Stimulated activated CD8-positive, alpha-beta memory T cell treated with anti-CD3 and anti-CD28 coated beads, Interleukin-15, amount 100 ng/mL, for 48 hours (primary cell): ENCODE measurements around the gene HAP1.
"Not testable (repeated sequence)": the region's sequence is repeated elsewhere in the genome, so short reads cannot be mapped to it uniquely, and the experiment has no call there.

ENCODE experiments used
- DNase-seq, 2 donors: peaks; one replicate each; pipeline ENCODE4 v3.0.0-alpha.2; 2020; ENCODE audit warnings: low read depth in 2 of 2

Gene HAP1

GRCh38 chr17:41725134-41725533, 9.3 kb downstream of the HAP1 start:
- DNase-seq, result no peak

GRCh38 chr17:41724476-41725050, 9.9 kb downstream of the HAP1 start:
- DNase-seq, result no peak

- DNase-seq, result no peak
These were observed 10.5 kb downstream of the HAP1 start for GRCh38 chr17:41723801-41724475.

- no peak for DNase-seq
These were observed 12.2 kb downstream of the HAP1 start for GRCh38 chr17:41722231-41722630.

- DNase-seq, result no peak
These were observed 16.2 kb downstream of the HAP1 start for GRCh38 chr17:41718287-41718645.

- DNase-seq, result no peak
These were observed 16.8 kb downstream of the HAP1 start for GRCh38 chr17:41717408-41718286.

GRCh38 chr17:41711669-41712400, 22.6 kb downstream of the HAP1 start, which contains the start of gene GAST:
TSS of gene GAST (plus strand) at chr17:41712331. CDS start at chr17:41715437, 3,106 bp downstream.
- DNase-seq, result no peak

GRCh38 chr17:41710472-41711090, 23.9 kb downstream of the HAP1 start:
- no peak for DNase-seq

- DNase-seq, result no peak
These were observed 26.4 kb downstream of the HAP1 start for GRCh38 chr17:41707803-41708669.

GRCh38 chr17:41705271-41705991, 29.0 kb downstream of the HAP1 start:
- DNase-seq, result no peak

GRCh38 chr17:41702712-41703111, 31.7 kb downstream of the HAP1 start:
- no peak for DNase-seq

GRCh38 chr17:41700843-41701242, 33.6 kb downstream of the HAP1 start:
- not testable (repeated sequence) for DNase-seq

GRCh38 chr17:41697122-41697962, 37.1 kb downstream of the HAP1 start:
- DNase-seq, result no peak

- DNase-seq, result peak; percentile 37 to 56
These were observed 38.3 kb downstream of the HAP1 start for GRCh38 chr17:41695954-41696757.

GRCh38 chr17:41695134-41695661, 39.2 kb downstream of the HAP1 start:
- DNase-seq, result no peak

- no peak for DNase-seq
These were observed 41.5 kb downstream of the HAP1 start for GRCh38 chr17:41692722-41693521.
